ENCODE data around the gene ARHGEF17. TPM values are rescaled to one million over a fixed set of nuclear protein-coding genes. Genes with fewer than 3 reads are reported as not detected.

Gene ARHGEF17
- total and polyA plus RNA-seq, 2 of the 8 experiments (the other 6 are each of a cell fraction or from before 2014, with no cell fraction given) = 11.3 to 14.6 TPM

GRCh38 chr11:73388265-73389133 is 80.4 kb downstream of the ARHGEF17 start (continued):
- TF ChIP-seq BACH1 (IDR thresholded peaks at IDR 0.05; ENCODE audit: low read length) (no peak), CHD7 (IDR thresholded peaks at IDR 0.05; ENCODE audit: insufficient replicate concordance, low read length) (no peak)

Measured in H1 (cell line).